Endodermal cell (in vitro differentiated cells): ENCODE data around the gene ADRA2B. TPM values are rescaled to one million over a fixed set of nuclear protein-coding genes. Genes with fewer than 3 reads are reported as not detected.

Experiments used
- DNase-seq: peaks from one replicate; pipeline ENCODE4 v3.0.0-alpha.2; 2017
- H3K27ac ChIP-seq: 2 replicates; pipeline ENCODE4 v1.5.1; 2013; ENCODE audit warnings: mild to moderate bottlenecking, low read depth, low read length, moderate library complexity
- H3K27me3 ChIP-seq: 2 replicates; pipeline ENCODE4 v1.6.1; 2013; ENCODE audit warnings: mild to moderate bottlenecking, low read length, moderate library complexity; ENCODE audit not compliant: insufficient read depth, control insufficient read depth, poor library complexity, severe bottlenecking
- H3K36me3 ChIP-seq: 2 replicates; pipeline ENCODE4 v1.7.0; 2013; ENCODE audit warnings: mild to moderate bottlenecking, low read length, moderate library complexity; ENCODE audit not compliant: control insufficient read depth, insufficient read depth
- H3K4me1 ChIP-seq: one replicate; pipeline ENCODE4 v1.7.0; 2013; ENCODE audit warnings: low read length; ENCODE audit not compliant: control insufficient read depth, insufficient read depth
- H3K4me3 ChIP-seq: 2 replicates; pipeline ENCODE4 v1.5.1; 2013; ENCODE audit warnings: mild to moderate bottlenecking, low read length, moderate library complexity
- H3K9ac ChIP-seq: 2 replicates; pipeline ENCODE4 v1.6.1; 2013; ENCODE audit warnings: mild to moderate bottlenecking, low read length, moderate library complexity; ENCODE audit not compliant: poor library complexity, severe bottlenecking; ENCODE audit errors: extremely low read depth
- H3K9me3 ChIP-seq: 2 replicates; pipeline ENCODE4 v1.6.1; 2013; ENCODE audit warnings: mild to moderate bottlenecking, low read length, moderate library complexity; ENCODE audit not compliant: control insufficient read depth
- H3K27ac Mint-ChIP-seq: 2 replicates; pipeline ENCODE4 v1.8.0; 2020; ENCODE audit warnings: mixed read lengths
- H3K27me3 Mint-ChIP-seq: 2 replicates; pipeline ENCODE4 v1.8.0; 2021; ENCODE audit warnings: mild to moderate bottlenecking, mixed read lengths; ENCODE audit not compliant: insufficient read depth
- H3K36me3 Mint-ChIP-seq: 2 replicates; pipeline ENCODE4 v1.8.0; 2020; ENCODE audit warnings: low read depth, mixed read lengths
- H3K4me1 Mint-ChIP-seq: 2 replicates; pipeline ENCODE4 v1.8.0; 2020; ENCODE audit warnings: mixed read lengths
- H3K4me3 Mint-ChIP-seq: 2 replicates; pipeline ENCODE4 v1.8.0; 2020; ENCODE audit warnings: mild to moderate bottlenecking, moderate library complexity, mixed read lengths
- H3K9me3 Mint-ChIP-seq: 2 replicates; pipeline ENCODE4 v1.8.0; 2020; ENCODE audit warnings: mild to moderate bottlenecking, mixed read lengths
- CTCF ChIP-seq: fragments of 200-600 bp; sonication (generic); conservative IDR thresholded peaks from 2 replicates; pipeline ENCODE4 v1.5.0; 2021; ENCODE audit warnings: antibody characterized with exemption, mild to moderate bottlenecking
- WGBS, 2 experiments: methylation state at CpG; one replicate each; pipeline versions ENCODE4 v1.1.5 to v1.1.7; 2013; ENCODE audit warnings: missing lambda C conversion rate in 2 of 2, mixed read lengths in 1 of 2; ENCODE audit not compliant: insufficient coverage in 1 of 2, insufficient read length in 1 of 2; 5-methylcytosine and 5-hydroxymethylcytosine counted together
- total RNA-seq, 2 donors: library from RNA; stranded (reverse); fragmentation: NEBNext Ultra II Directional in 1 of 2; extraction: Animal tissue kit (Norgen Biotek cat#: 25700) in 1 of 2; gene quantifications; 2 replicates in 1 of 2; 3 replicates in 1 of 2; pipeline ENCODE4 v1.2.1, GENCODE V29; 2021

ADRA2B gene
- total RNA-seq, 2 donors from 2014 or later: 2.4 to 3.8 TPM

DNA sequence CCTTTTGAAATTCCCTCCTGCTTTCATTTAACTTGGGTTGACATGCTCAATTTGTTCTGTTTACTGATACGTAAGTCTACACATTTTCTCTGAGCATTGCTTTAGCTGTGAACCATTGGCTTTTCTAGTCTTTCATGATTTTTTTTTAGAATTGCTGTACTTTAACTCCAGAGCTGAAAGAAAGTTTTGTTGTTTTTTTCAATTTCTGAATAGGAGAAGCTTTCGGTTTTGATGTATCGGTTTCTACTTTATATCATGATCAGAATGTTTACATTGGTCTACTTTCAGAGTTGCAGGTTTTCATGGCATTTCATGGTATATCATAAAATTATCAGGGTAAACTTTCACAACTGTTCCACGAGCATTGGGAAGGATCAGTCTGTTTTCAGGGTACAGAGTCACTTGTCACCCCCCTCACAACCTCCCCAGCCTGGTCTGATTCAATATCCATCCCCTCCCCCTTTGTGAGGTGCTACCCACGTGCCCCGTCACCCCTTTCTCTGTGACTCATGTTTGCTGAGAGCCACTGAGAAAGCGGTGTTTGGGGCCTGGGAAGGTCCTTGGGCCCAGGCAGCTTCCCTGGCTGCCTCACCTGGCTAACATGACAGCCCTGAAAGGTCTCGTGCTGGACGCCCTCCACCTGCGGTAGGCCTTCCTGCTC is 14.9 kb upstream of the ADRA2B start:
- H3K36me3 ChIP-seq: no peaks in the 10 kb centered on the region
- WGBS, 2 experiments: 84 to 88% methylated on average over 8 to 10 of the region's 10 CpGs
- Mint-ChIP-seq H3K36me3 (no peaks in the 10 kb centered on the region), H3K27me3 (peaks cover 29% of the 10 kb centered on the region), H3K4me3 (no peak overlapping the region), H3K9me3 (no peaks in the 10 kb centered on the region), H3K27ac (no peak overlapping the region), H3K4me1 (no peaks in the 10 kb centered on the region)
- DNase-seq: no peak
- H3K27ac ChIP-seq: no peak overlapping the region
- no peaks in the 10 kb centered on the region for H3K4me1 ChIP-seq
- TF ChIP-seq CTCF: no peak
- no peaks in the 10 kb centered on the region for H3K9me3 ChIP-seq
- H3K27me3 ChIP-seq: peaks cover 21% of the 10 kb centered on the region
- no peak overlapping the region for H3K9ac ChIP-seq
- H3K4me3 ChIP-seq: no peak overlapping the region

DNA sequence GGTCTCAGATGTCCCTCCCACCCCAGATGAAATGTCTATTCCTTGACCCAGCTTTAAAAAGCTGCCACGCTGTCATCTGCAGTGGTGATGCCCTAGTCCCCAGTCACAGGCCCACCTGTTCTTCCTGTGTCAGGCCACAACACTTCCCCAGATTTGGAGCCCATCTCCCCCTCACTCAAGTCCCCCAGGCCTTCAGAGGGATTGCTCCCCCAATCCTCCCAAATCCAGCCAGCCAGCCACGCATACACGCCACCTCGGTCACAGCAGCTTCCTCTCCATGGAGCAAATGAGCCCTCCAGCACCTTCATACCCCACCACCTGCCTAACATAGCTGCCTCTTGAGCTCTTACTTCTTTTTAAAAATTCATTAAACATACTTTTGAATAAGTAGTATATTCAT is 14.1 kb upstream of the ADRA2B start:
- WGBS, 2 experiments: 73 to 88% methylated on average over 1 to 4 of the region's 4 CpGs
- Mint-ChIP-seq H3K27me3 (peaks cover 27% of the 10 kb centered on the region), H3K4me1 (no peaks in the 10 kb centered on the region), H3K9me3 (no peaks in the 10 kb centered on the region), H3K4me3 (no peak overlapping the region), H3K27ac (no peak overlapping the region), H3K36me3 (no peaks in the 10 kb centered on the region)
- no peak for TF ChIP-seq CTCF
- no peaks in the 10 kb centered on the region for H3K4me1 ChIP-seq
- H3K9ac ChIP-seq: no peak overlapping the region
- no peaks in the 10 kb centered on the region for H3K9me3 ChIP-seq
- H3K27ac ChIP-seq: no peak overlapping the region
- H3K27me3 ChIP-seq: peaks cover 21% of the 10 kb centered on the region
- no peak overlapping the region for H3K4me3 ChIP-seq
- DNase-seq: no peak
- no peaks in the 10 kb centered on the region for H3K36me3 ChIP-seq

- H3K4me3 Mint-ChIP-seq: no peak overlapping the region
- no peaks in the 10 kb centered on the region for H3K36me3 Mint-ChIP-seq
- Histone ChIP-seq H3K9me3 (no peaks in the 10 kb centered on the region), H3K36me3 (no peaks in the 10 kb centered on the region), H3K27me3 (peaks cover 21% of the 10 kb centered on the region), H3K4me3 (no peak overlapping the region), H3K27ac (no peak overlapping the region), H3K4me1 (no peaks in the 10 kb centered on the region), H3K9ac (no peak overlapping the region)
- peaks cover 31% of the 10 kb centered on the region for H3K27me3 Mint-ChIP-seq
- WGBS, 2 experiments: 83 to 89% methylated on average over 8 to 16 of the region's 16 CpGs
- no peaks in the 10 kb centered on the region for H3K4me1 Mint-ChIP-seq
- DNase-seq: no peak
- no peak overlapping the region for H3K27ac Mint-ChIP-seq
- no peak for TF ChIP-seq CTCF
- H3K9me3 Mint-ChIP-seq: no peaks in the 10 kb centered on the region
Observed at GRCh38 chr2:96129528-96130120, 13.3 kb upstream of the ADRA2B start.
